HG02938 (cell line): ENCODE measurements around the gene APOC3.

Source experiments
- ATAC-seq: cut with Tn5 transposase; IDR thresholded peaks from one replicate; pipeline ENCODE4 v1.9.1; 2021; ENCODE audit warnings: mild to moderate bottlenecking, moderate library complexity; ENCODE audit not compliant: unreplicated experiment

APOC3 gene

GRCh38 chr11:116843661-116844060 is 14.0 kb downstream of the APOC3 start:
- ATAC-seq: no peak

DNA sequence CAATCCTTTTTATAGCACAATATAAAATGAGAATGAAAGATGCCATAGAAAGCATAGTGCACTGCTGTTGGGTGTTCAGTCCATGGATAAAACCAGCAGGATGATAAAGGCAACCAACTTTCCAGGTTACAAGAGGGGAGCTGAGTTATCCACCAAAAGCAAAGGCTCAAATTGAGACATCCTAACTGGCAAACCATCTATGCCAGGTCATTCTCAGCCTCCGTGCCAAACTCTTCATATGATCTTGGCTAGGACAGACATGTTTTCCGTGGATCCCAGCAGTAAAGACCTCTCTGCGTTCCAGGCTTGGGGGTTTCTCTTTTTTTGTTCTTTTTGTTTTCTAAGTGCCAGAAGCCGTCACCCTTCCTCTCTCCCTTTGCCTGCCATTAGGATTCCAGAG is 15.0 kb downstream of the APOC3 start:
- no peak for ATAC-seq

- no peak for ATAC-seq
Measured at GRCh38 chr11:116847612-116848011, 17.9 kb downstream of the APOC3 start.

- no peak for ATAC-seq
Measured at GRCh38 chr11:116849060-116849459, 19.4 kb downstream of the APOC3 start.

- no peak for ATAC-seq
Measured at GRCh38 chr11:116849486-116849885, 19.8 kb downstream of the APOC3 start.

- no peak for ATAC-seq
Measured at GRCh38 chr11:116851626-116852025, 21.9 kb downstream of the APOC3 start.

- no peak for ATAC-seq
Measured at GRCh38 chr11:116852261-116853031, 22.7 kb downstream of the APOC3 start.

DNA sequence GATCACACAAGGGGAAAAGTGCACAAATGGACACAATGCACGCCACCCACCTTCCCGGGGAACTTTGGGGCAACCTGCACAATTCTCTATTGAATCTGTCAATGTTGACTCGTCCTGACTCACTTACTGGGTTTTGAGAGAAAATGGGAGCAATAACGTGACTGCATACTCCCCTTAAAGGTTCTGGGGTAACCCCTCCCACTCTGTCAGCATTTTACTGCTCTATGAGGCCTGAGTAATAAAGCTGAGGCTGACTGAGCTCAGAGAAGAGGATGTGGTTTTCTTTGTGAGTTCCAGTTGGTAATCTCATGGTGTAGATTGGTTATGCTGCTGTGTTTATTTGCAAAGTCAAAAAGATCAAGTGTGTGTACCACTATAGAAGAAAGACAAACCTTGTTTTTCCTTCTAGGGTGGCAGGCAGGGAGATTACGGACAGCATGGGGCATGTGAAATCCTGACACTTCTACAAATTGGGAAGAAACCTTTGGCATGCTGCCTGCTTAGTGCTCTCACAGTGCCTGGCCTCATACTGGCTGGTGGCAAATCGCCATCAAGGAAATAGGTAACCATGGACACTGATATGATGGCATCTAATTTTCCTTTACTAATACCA is 23.9 kb downstream of the APOC3 start:
- ATAC-seq: peak; percentile 95

DNA sequence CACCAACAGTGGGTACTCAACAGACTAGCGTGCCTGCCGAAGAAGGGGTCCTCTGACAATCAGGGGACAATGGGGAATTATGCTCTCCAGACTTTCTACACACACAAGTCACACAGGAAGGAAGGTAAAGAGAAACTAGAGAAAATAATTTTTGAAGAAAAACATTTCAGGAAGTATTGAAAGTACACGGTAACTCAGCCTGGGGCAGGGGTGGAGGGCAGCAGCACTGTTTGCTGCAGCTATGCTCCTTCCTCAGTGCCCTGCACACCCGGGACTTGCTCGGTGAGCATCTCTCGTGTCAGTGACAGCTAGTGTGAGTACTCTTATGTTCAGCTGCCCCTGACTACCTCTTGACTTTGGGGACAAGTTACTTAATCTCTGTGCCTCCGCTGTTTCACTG is 25.7 kb downstream of the APOC3 start:
- ATAC-seq: no peak

GRCh38 chr11:116856423-116856822 is 26.7 kb downstream of the APOC3 start:
- no peak for ATAC-seq

DNA sequence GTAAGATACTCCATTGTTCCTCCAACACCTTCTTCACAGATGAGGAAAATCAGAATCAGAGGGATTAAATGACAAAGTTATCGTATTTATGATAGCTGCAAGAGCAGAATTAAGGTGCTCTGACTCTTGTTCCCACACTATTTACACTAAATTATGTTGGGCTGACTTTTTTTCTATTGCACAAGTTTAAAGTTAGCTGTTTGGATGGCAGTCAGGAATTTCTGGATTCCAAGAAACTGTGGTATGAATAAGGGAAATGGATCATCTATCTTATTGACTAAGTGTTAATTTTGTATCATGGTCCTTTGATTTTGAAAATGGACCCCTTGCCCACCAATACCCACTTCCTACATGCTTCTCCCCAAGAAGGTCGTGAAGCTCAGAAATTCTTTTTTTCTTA is 27.6 kb downstream of the APOC3 start:
- ATAC-seq: no peak

- ATAC-seq: no peak
Measured at GRCh38 chr11:116857936-116858335, 28.2 kb downstream of the APOC3 start.

GRCh38 chr11:116859175-116859574 is 29.5 kb downstream of the APOC3 start:
- ATAC-seq: no peak

- no peak for ATAC-seq
Measured at GRCh38 chr11:116860303-116860702, 30.6 kb downstream of the APOC3 start.

DNA sequence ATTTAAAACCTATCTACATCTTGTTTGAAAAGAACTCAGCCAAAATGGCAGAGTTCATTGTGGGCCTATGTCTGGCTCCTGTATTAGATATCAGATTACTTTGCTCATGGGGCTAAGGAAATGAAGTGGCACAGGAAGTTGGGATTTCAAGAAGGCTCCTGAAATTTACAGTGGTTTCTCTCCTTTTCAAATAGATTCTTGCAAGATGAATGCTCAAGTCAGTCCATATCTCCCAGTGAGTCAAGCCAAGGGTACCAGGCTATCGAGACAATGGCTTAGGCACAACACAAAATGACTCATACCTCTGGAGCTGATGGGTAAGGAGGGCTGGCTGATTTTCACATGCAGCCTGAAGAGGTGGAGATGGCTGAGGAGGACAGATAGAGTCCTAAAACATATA is 31.8 kb downstream of the APOC3 start:
- ATAC-seq: no peak

DNA sequence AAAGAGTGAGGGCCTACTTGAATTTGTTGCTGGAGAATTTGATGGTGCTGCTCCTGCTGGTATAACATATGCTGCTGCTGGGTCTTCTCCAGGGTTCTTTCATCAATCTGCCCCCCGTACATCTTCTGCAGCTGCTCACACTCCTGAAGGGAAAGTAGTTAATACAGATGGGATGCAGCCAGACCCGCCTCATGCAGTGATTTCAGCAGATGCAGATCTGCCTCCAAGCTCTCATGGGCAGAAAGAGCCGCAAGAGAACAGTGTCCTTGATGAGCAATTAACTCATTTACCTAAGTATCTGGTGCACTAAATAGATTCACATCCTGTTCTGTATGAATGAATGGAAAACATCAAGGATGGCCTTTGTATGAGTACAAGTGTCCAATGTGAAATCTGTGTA is 32.5 kb downstream of the APOC3 start:
- ATAC-seq: no peak

DNA sequence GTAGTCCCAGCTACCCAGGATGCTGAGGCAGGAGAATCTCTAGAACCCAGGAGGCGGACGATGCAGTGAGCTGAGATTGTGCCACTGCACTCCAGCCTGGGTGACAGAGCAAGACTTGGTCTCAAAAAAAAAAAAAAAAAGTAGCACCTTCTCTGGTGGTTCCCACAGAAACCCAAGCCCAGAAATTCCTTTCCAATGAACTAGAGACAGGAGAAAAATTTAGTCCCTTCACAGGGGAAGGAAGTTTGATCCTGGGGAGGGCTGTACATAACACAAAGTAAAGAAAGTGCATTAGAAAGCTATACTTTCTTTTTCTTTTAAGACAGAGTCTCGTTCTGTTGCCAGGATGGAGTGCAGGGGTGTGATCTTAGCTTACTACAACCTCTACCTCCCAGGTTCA is 33.2 kb downstream of the APOC3 start:
- no peak for ATAC-seq

DNA sequence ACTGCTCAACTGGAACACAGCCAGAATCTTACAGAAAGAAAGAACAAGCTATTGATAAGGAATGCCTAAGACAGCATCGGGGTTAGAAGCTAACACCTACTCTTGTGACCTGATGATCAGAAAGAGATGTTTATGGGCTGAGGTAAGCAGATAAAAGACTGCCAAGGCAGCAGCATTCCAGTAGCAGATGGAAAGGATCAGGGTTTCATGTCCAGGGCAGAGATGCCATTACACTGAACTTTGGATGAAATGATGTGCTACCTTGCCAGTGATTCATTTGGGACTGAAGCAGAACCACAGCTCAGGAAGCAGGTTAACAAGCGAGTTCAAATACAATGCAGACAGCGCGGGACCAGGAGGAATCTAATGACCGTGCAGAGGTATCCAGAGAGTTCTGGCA is 34.8 kb downstream of the APOC3 start:
- no peak for ATAC-seq

DNA sequence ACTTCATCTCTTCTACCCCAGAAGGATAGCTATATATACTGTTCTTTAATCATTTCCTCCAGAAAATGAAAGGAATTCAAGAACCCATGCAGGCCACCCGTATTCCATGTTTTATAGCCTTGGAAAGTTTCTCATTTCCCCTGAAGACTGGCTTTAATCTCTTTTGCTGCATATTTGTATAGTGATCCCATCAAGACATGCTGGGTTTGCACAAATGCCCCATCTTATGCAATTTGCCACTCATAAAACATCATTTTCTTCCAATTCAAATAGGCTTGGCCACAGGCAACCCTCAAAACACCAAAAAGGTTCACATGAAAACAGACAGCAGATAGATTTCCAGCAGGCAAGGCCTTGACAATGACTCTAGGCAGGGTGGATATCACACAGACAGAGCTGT is 36.0 kb downstream of the APOC3 start:
- ATAC-seq: no peak

DNA sequence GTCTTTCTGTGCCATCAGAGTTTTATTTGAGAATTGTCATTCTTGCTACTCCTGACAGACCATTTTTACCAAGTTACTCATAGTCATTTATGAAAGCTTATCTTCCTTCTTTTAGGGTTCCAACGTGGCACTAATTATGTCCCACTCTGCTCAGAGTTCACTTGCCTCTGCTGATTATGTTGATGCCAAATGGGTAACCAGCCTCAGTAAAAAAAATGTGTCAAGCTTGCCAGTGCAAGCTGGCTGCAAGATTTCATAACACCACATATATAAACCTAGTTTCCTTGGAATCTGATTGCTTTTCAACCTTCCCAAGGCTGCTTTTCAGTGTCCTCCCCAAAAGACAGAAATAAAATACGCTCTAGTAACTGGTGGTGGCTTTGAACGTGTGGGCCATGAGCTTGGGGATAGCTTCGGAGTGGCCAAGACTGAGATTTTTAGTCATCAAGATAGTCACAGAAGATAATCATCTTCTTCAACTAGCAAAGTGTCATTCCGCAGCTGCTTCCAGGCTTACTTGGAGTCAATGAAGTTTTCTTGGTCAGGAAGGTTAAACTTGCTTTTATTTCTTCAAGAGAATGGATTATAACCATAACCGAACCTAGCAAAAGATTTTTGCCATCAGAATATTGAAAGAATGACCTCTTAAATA is 37.2 kb downstream of the APOC3 start:
- ATAC-seq: no peak

GRCh38 chr11:116867619-116868018 is 37.9 kb downstream of the APOC3 start:
- ATAC-seq: no peak

GRCh38 chr11:116868066-116868465 is 38.4 kb downstream of the APOC3 start:
- ATAC-seq: no peak
